ENCODE data around the gene LDLRAP1.

LDLRAP1 gene

GRCh38 chr1:25613091-25613490 is 69.7 kb downstream of the LDLRAP1 start:
- Histone ChIP-seq H3K4me2 (ENCODE audit: low read depth, low read length, poor library complexity, severe bottlenecking) (no peak overlapping the region), H3K27ac (ENCODE audit: low read depth, low read length) (no peak overlapping the region), H3K9ac (ENCODE audit: low read length) (no peak overlapping the region), H3K79me2 (ENCODE audit: insufficient read depth, low read length) (no peaks in the 10 kb centered on the region), H3K36me3 (ENCODE audit: low read length) (no peaks in the 10 kb centered on the region), H2AFZ (ENCODE audit: low read depth, low read length, severe bottlenecking) (no peak overlapping the region), H3F3A (ENCODE audit: insufficient read depth) (peaks cover 7% of the 10 kb centered on the region; the same call in 1 of the 2 replicates), H3K9me2 (replicated peaks; ENCODE audit: insufficient read depth, low read length) (no peaks in the 10 kb centered on the region), H3K4me3 (ENCODE audit: insufficient read depth, low read length, poor library complexity, severe bottlenecking) (no peak overlapping the region), H3K9me3 (ENCODE audit: insufficient read depth, low read length) (no peaks in the 10 kb centered on the region), H4K20me1 (ENCODE audit: low read depth, low read length) (no peaks in the 10 kb centered on the region), H3K27me3 (ENCODE audit: low read length) (no peaks in the 10 kb centered on the region)
- no peak for TF ChIP-seq EZH2phosphoT487 (conservative IDR thresholded peaks at IDR 0.05; ENCODE audit: low read length)
- TF ChIP-seq CTCF (IDR thresholded peaks at IDR 0.05; ENCODE audit: insufficient read depth, low read length, poor library complexity, severe bottlenecking), result no peak

GRCh38 chr1:25614501-25615171 is 71.2 kb downstream of the LDLRAP1 start:
- Histone ChIP-seq H2AFZ (ENCODE audit: low read depth, low read length, severe bottlenecking) (no peak overlapping the region), H3F3A (ENCODE audit: insufficient read depth) (peaks cover 4% of the 10 kb centered on the region; the same call in 1 of the 2 replicates), H3K4me3 (ENCODE audit: insufficient read depth, low read length, poor library complexity, severe bottlenecking) (no peak overlapping the region), H4K20me1 (ENCODE audit: low read depth, low read length) (no peaks in the 10 kb centered on the region), H3K9ac (ENCODE audit: low read length) (no peak overlapping the region), H3K9me3 (ENCODE audit: insufficient read depth, low read length) (no peaks in the 10 kb centered on the region), H3K27me3 (ENCODE audit: low read length) (no peaks in the 10 kb centered on the region), H3K9me2 (replicated peaks; ENCODE audit: insufficient read depth, low read length) (no peaks in the 10 kb centered on the region), H3K4me2 (ENCODE audit: low read depth, low read length, poor library complexity, severe bottlenecking) (no peak overlapping the region), H3K36me3 (ENCODE audit: low read length) (no peaks in the 10 kb centered on the region), H3K79me2 (ENCODE audit: insufficient read depth, low read length) (no peaks in the 10 kb centered on the region), H3K27ac (ENCODE audit: low read depth, low read length) (no peak overlapping the region)
- TF ChIP-seq CTCF (IDR thresholded peaks at IDR 0.05; ENCODE audit: insufficient read depth, low read length, poor library complexity, severe bottlenecking) (no peak), EZH2phosphoT487 (conservative IDR thresholded peaks at IDR 0.05; ENCODE audit: low read length) (no peak)

- Histone ChIP-seq H3F3A (ENCODE audit: insufficient read depth) (peaks cover 4% of the 10 kb centered on the region; the same call in 1 of the 2 replicates), H3K36me3 (ENCODE audit: low read length) (no peaks in the 10 kb centered on the region)
These were observed 71.8 kb downstream of the LDLRAP1 start for GRCh38 chr1:25615172-25615541.

More at GRCh38 chr1:25615172-25615541, 71.8 kb downstream of the LDLRAP1 start:
- Histone ChIP-seq H3K27me3 (ENCODE audit: low read length) (no peaks in the 10 kb centered on the region), H4K20me1 (ENCODE audit: low read depth, low read length) (no peaks in the 10 kb centered on the region), H3K9me3 (ENCODE audit: insufficient read depth, low read length) (no peaks in the 10 kb centered on the region), H2AFZ (ENCODE audit: low read depth, low read length, severe bottlenecking) (no peak overlapping the region), H3K27ac (ENCODE audit: low read depth, low read length) (no peak overlapping the region), H3K9me2 (replicated peaks; ENCODE audit: insufficient read depth, low read length) (no peaks in the 10 kb centered on the region), H3K4me2 (ENCODE audit: low read depth, low read length, poor library complexity, severe bottlenecking) (no peak overlapping the region), H3K4me3 (ENCODE audit: insufficient read depth, low read length, poor library complexity, severe bottlenecking) (no peak overlapping the region), H3K9ac (ENCODE audit: low read length) (no peak overlapping the region), H3K79me2 (ENCODE audit: insufficient read depth, low read length) (no peaks in the 10 kb centered on the region)
- TF ChIP-seq CTCF (IDR thresholded peaks at IDR 0.05; ENCODE audit: insufficient read depth, low read length, poor library complexity, severe bottlenecking) (no peak), EZH2phosphoT487 (conservative IDR thresholded peaks at IDR 0.05; ENCODE audit: low read length) (no peak)
